Peyer's patch (tissue), 4 donors: ENCODE results near the gene IRX5.

ENCODE experiments used
- CTCF ChIP-seq, 6 experiments: fragments of 450-650 bp in 4 of 6; fragments of 200-600 bp in 2 of 6; sonication (generic) in 1 of 6; IDR thresholded peaks; one replicate each; pipeline ENCODE4 v1.5.1; 2017 to 2019; ENCODE audit warnings: antibody characterized with exemption in 6 of 6, mild to moderate bottlenecking in 3 of 6, moderate library complexity in 1 of 6
- POLR2A ChIP-seq, 2 donors: fragments of 450-650 bp; IDR thresholded peaks; one replicate each; pipeline ENCODE4 v1.5.1; 2017; ENCODE audit warnings: antibody characterized with exemption in 2 of 2, mild to moderate bottlenecking in 2 of 2, moderate library complexity in 2 of 2

- TF ChIP-seq CTCF (IDR thresholded peaks at IDR 0.05) (no peak), POLR2A (IDR thresholded peaks at IDR 0.05) (no peak)
Observed at GRCh38 chr16:54970016-54970415, 39.4 kb downstream of the IRX5 start.
